HG03139 (cell line): ENCODE results near the gene FIS1.
"Not testable (repeated sequence)": the region's sequence is repeated elsewhere in the genome, so short reads cannot be mapped to it uniquely, and the experiment has no call there.

Source experiments
- ATAC-seq: cut with Tn5 transposase; IDR thresholded peaks from one replicate; pipeline ENCODE4 v1.9.1; 2021; ENCODE audit not compliant: unreplicated experiment

The FIS1 gene

GRCh38 chr7:101205901-101206664, 38.8 kb downstream of the FIS1 start:
- no peak for ATAC-seq

- not testable (repeated sequence) for ATAC-seq
These were observed 40.8 kb downstream of the FIS1 start for GRCh38 chr7:101203740-101204738.

DNA sequence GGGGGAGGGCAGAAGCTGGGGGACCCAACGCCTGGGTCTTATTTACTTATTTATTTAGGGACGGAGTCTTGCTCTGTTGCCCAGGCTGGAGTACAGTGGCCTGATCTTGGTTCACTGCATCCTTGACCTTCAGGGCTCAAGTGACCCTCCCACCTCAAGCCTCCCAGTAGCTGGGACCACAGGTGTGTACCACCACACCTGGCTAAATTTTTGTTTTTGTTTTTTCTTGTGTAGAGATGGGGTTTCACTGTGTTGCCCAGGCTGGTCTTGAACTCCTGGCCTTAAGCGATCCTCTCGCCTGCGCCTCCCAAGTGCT, 42.3 kb downstream of the FIS1 start:
- ATAC-seq = no peak

DNA sequence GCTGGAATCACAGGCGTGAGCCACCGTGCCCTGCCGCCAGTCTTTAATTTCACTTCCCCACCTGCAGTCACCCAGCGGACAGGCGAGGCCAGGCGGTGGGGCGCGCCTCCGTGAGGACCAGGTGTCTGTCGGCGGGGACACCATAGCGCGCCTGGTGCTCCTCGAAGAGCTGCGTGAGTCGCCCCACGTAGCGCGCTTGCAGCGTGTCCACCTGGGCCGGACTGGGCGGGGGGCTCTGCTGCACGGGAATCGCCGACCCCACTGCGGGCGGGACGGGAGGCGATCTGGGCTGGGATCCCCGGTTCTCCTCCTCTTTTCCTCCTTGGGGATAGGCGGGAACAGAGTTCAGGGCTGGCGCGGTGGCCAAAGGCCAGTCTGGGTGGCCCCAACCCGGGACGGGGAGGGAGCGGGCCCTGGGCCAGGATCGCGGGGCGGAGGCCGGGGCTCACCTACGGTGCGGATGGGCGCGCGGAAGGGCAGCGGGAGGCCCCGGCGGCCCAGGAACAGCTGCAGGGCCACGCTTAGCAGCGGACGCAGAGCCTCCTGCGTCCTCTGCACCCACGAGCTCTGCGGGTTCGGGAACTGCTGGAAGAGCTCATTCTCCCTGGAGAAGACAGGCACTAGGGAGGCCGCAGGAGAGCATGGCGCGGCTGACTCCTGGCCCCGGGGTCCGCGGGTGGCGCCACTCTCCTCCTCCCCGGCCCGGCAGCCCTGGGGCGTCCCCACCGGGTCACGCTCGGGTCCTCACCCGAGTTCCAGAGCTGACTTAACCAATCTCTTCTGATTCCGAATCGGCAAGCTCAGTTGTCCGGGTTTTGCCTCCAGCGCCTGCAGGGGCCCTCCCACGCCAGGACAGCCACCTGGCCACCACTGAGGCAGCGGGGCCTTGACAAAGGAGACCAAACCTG, 42.9 kb downstream of the FIS1 start:
- ATAC-seq = no peak

DNA sequence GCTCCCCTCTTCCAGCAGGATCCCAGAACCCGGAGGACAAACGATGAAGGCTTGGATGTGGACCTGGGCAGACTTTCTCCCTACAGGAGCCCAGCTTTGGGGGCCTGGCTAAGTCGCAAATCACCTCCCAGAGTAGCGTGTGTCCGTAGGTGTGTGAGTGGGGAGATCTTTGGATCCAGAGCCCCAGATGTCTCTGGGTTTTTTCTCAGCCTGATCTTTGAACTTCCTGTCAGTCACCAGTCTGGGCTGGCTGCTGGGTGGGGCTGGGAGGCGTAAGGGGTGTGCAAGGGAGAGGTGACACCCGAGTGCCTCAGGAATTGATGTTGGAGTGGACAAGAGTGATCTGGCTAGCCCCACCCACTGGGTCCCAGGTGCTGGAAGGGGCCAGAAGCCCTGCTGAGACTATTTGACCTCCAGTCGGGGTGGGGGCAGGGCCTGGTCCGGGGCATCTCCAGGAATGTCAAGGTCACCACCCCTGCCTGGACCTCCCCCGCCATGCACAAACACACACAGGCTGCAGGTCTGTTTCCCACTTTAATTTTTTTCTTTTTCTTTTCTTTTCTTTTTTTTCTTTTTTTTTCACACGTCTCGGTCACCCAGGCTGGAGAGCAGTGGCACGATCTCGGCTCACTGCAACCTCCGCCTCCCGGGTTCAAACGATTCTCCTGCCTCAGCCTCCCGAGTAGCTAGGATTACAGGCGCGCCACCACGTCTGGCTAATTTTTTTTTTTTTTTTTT, 43.9 kb downstream of the FIS1 start, which contains the start of gene MOGAT3:
Gene MOGAT3, minus strand, starts transcription at position 175 of the 738 bp plus-strand sequence. CDS start 182 bp downstream, outside the sequence.
- no peak for ATAC-seq

- no peak for ATAC-seq
These were observed 44.4 kb downstream of the FIS1 start for GRCh38 chr7:101200504-101200861.

- not testable (repeated sequence) for ATAC-seq
These were observed 45.4 kb downstream of the FIS1 start for GRCh38 chr7:101199522-101199921.

GRCh38 chr7:101198476-101198875, 46.4 kb downstream of the FIS1 start:
- ATAC-seq = no peak

DNA sequence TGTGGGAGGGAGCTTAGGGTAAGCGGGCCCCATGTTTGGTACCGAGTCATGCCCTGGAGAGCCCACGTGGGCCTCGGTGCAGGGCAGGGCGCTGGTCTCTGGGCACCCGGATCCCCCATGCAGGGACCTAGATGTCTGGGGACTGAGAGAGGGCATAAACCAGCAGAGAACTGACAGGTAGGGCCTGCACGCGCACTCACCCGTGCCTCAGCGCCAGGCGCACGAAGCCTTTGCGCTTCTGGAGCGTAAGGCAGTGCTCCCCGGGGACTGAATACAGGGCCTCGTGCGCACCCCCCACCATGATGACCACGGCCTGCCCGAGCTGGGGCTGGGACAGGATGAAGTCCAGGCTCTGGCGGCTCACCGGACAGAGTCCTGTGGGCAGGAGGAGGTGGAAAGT, 46.9 kb downstream of the FIS1 start:
- ATAC-seq = no peak

DNA sequence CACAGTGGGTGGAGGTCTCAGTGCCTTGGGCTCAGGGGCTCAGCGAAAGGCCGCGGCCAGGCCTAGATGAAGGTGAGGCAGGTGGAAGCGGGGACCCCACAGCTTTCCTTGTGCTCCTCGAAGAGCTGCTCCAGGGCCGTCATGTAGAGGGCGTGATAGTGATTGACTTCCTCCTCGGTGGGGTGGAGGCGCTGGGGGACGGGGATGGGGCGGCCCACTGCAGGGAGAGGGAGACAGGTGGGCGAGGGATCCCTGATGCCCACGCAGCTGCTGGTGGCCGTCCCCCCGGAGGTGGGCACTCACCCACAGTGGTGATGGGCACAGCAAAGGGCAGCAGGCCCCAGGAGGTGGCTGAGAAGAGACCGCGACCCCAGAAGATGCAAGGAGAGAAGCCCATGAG, 49.0 kb downstream of the FIS1 start:
- ATAC-seq = no peak
